ENCODE results near the gene PHF23. TPM values are rescaled to one million over a fixed set of nuclear protein-coding genes. Genes with fewer than 3 reads are reported as not detected.

The PHF23 gene
- total RNA-seq, 2 donors from 2014 or later: 43.5 to 52.3 TPM

DNA sequence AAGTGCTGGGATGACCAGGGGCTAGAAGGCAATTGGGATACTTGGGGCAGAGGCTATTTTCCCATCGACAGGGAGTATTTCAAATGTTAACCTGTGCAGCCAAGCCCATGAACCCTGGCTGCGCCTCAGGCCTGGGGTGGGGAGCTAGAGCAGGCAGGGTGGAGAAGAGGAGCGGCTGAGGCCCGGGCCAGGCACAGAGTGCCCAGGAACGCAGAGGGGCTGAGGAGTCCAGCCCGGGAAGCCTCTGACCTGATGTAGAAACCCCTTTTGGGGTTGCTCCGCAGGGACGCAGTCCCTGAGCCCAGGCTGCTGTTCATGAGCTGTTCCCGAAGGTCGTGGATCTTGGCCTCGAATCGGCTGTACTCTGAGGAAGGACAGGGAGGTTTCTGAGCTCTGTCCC is 43.3 kb downstream of the PHF23 start:
- Mint-ChIP-seq H3K36me3 (ENCODE audit: low read depth) (no peaks in the 10 kb centered on the region), H3K27ac (no peak overlapping the region), H3K4me3 (no peak overlapping the region), H3K27me3 (no peaks in the 10 kb centered on the region), H3K9me3 (no peaks in the 10 kb centered on the region), H3K4me1 (no peaks in the 10 kb centered on the region)
- ATAC-seq (replicated peaks): no peak

GRCh38 chr17:7192271-7192937 is 46.9 kb downstream of the PHF23 start:
- Mint-ChIP-seq H3K9me3 (no peaks in the 10 kb centered on the region), H3K4me3 (no peak overlapping the region), H3K27ac (peak overlapping the region; percentile 36), H3K36me3 (ENCODE audit: low read depth) (no peaks in the 10 kb centered on the region), H3K4me1 (no peaks in the 10 kb centered on the region), H3K27me3 (no peaks in the 10 kb centered on the region)
- no peak for ATAC-seq (replicated peaks)

DNA sequence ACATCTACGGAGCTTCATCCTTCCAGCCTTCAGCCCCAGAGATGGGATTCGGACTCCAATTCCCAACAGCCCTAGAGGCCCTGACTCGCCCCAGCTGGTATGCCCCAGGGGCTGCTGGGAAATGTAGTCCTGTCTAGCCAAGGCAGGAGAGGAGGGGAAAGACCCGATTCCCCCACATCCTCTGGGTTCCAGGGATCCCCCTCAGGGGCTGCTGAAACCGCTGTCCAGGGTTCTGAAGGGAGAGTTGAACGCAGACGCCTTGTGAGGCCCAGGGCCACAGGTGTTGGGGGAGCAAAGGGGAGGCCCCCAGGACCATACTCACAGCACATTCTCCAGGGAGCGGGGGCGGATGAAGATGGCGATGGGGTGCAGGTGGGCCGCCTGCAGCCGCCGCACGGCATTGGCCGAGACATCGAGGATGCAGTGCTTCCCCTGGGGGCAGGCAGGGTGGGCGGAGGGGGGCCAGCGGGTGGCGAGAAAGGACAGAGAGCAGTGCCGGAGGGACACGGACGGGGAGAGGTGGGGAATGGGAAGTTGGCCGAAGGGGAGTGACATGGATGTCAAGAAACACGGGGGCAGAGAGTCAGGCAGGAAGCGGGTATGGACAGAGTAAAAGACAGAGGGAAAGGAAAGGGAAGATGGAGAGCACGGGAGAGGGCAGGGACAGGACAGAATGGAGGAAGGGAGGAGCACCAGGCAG is 47.5 kb downstream of the PHF23 start:
- H3K36me3 Mint-ChIP-seq (ENCODE audit: low read depth): no peaks in the 10 kb centered on the region
- no peak overlapping the region for H3K27ac Mint-ChIP-seq
- H3K4me1 Mint-ChIP-seq: no peaks in the 10 kb centered on the region
- no peaks in the 10 kb centered on the region for H3K27me3 Mint-ChIP-seq
- no peak for ATAC-seq (replicated peaks)
- H3K4me3 Mint-ChIP-seq: no peak overlapping the region
- H3K9me3 Mint-ChIP-seq: no peaks in the 10 kb centered on the region

GRCh38 chr17:7191069-7191468 is 48.2 kb downstream of the PHF23 start:
- Mint-ChIP-seq H3K27ac (no peak overlapping the region), H3K36me3 (ENCODE audit: low read depth) (no peaks in the 10 kb centered on the region), H3K9me3 (no peaks in the 10 kb centered on the region), H3K27me3 (no peaks in the 10 kb centered on the region), H3K4me3 (no peak overlapping the region), H3K4me1 (no peaks in the 10 kb centered on the region)
- no peak for ATAC-seq (replicated peaks)

- ATAC-seq (replicated peaks): no peak
- no peaks in the 10 kb centered on the region for H3K4me1 Mint-ChIP-seq
- H3K36me3 Mint-ChIP-seq (ENCODE audit: low read depth): no peaks in the 10 kb centered on the region
- no peak overlapping the region for H3K27ac Mint-ChIP-seq
- no peaks in the 10 kb centered on the region for H3K9me3 Mint-ChIP-seq
- H3K4me3 Mint-ChIP-seq: no peak overlapping the region
- H3K27me3 Mint-ChIP-seq: no peaks in the 10 kb centered on the region
These were observed 48.9 kb downstream of the PHF23 start for GRCh38 chr17:7190276-7190917.

DNA sequence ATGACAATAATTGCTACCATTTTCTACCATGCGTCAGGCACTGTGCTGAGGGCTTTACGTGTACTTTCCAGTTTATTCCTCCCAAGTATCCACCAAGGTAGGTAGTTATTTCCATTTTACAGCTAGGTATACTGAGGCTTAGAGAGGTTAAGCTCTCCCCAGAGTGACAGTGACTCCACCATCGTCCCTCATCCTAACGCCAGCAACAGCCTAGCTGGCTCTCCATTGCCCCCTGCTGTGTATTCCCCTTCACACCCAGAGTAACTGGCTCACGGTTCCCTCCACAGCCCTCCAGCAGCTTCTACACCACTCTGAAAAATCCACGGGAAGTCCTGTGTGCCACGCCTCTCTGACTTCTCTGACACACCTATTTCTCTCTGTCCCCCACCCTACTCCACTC is 53.0 kb downstream of the PHF23 start:
- Mint-ChIP-seq H3K9me3 (no peaks in the 10 kb centered on the region), H3K27me3 (no peaks in the 10 kb centered on the region), H3K36me3 (ENCODE audit: low read depth) (no peaks in the 10 kb centered on the region), H3K4me1 (no peaks in the 10 kb centered on the region), H3K4me3 (no peak overlapping the region), H3K27ac (no peak overlapping the region)
- peak; percentile 47 for ATAC-seq (replicated peaks)

Other genes starting within 250 kb of the PHF23 start
- not detected for gene ALOX12, start 243.4 kb downstream of the PHF23 start, total RNA-seq
- 100 to 1,000 TPM; 162 to 180 TPM for gene RNASEK, start 226.8 kb downstream of the PHF23 start, total RNA-seq
- 1 to 10 TPM in 1 of 2 donors, under 1 TPM in 1; 0.50 to 2.3 TPM for gene BCL6B, start 216.4 kb downstream of the PHF23 start, total RNA-seq
- 10 to 100 TPM; 10.7 to 11.8 TPM for gene SLC16A13, start 203.4 kb downstream of the PHF23 start, total RNA-seq
- 1 to 10 TPM in 1 of 2 donors, under 1 TPM in 1; 0.63 to 3.5 TPM for gene SLC16A11, start 195.4 kb downstream of the PHF23 start, total RNA-seq
- not detected for gene CLEC10A, start 159.2 kb downstream of the PHF23 start, total RNA-seq
- gene ASGR2, start 124.6 kb downstream of the PHF23 start, total RNA-seq: not detected
- gene ASGR1, start 60.1 kb downstream of the PHF23 start, total RNA-seq: 1 to 10 TPM in 1 of 2 donors, under 1 TPM in 1; 0.67 to 4.5 TPM
- gene DLG4, start 19.6 kb downstream of the PHF23 start, total RNA-seq: 10 to 100 TPM in 1 of 2 donors, 1 to 10 TPM in 1; 5.9 to 19.4 TPM
- 100 to 1,000 TPM; 495 to 517 TPM for gene ACADVL, start 19.5 kb downstream of the PHF23 start, total RNA-seq
- gene DVL2, start 4.9 kb downstream of the PHF23 start, total RNA-seq: 10 to 100 TPM; 49.1 to 77.5 TPM
- 100 to 1,000 TPM; 190 to 239 TPM for gene GABARAP, start 3.0 kb upstream of the PHF23 start, total RNA-seq
- 100 to 1,000 TPM; 152 to 209 TPM for gene CTDNEP1, start 12.3 kb upstream of the PHF23 start, total RNA-seq
- gene ELP5, start 12.8 kb upstream of the PHF23 start, total RNA-seq: 10 to 100 TPM; 43.7 to 72.0 TPM
- gene CLDN7, start 23.0 kb upstream of the PHF23 start, total RNA-seq: 1 to 10 TPM in 1 of 2 donors, under 1 TPM in 1; 0.52 to 1.0 TPM
- gene SLC2A4, start 42.3 kb upstream of the PHF23 start, total RNA-seq: not detected
- under 1 TPM; 0.15 to 0.26 TPM for gene YBX2, start 55.2 kb upstream of the PHF23 start, total RNA-seq
- 100 to 1,000 TPM; 429 to 978 TPM for gene EIF5A, start 68.2 kb upstream of the PHF23 start, total RNA-seq
- 10 to 100 TPM; 38.3 to 65.6 TPM for gene GPS2, start 75.9 kb upstream of the PHF23 start, total RNA-seq
- 10 to 100 TPM; 22.9 to 33.0 TPM for gene NEURL4, start 89.9 kb upstream of the PHF23 start, total RNA-seq
- gene ACAP1, start 97.1 kb upstream of the PHF23 start, total RNA-seq: 100 to 1,000 TPM; 527 to 774 TPM
- gene KCTD11, start 112.7 kb upstream of the PHF23 start, total RNA-seq: 10 to 100 TPM; 14.0 to 96.8 TPM
- gene TMEM95, start 115.7 kb upstream of the PHF23 start, total RNA-seq: 1 to 10 TPM in 1 of 2 donors, under 1 TPM in 1; 0.22 to 1.1 TPM
- 1 to 10 TPM; 2.9 to 4.8 TPM for gene TNK1, start 141.6 kb upstream of the PHF23 start, total RNA-seq
- 10 to 100 TPM; 62.8 to 94.4 TPM for gene PLSCR3, start 155.1 kb upstream of the PHF23 start, total RNA-seq
- gene TMEM256, start 164.6 kb upstream of the PHF23 start, total RNA-seq: 10 to 100 TPM; 64.1 to 69.7 TPM
- 10 to 100 TPM in 1 of 2 donors, 1 to 10 TPM in 1; 4.5 to 21.7 TPM for gene NLGN2, start 168.4 kb upstream of the PHF23 start, total RNA-seq
- gene SPEM1, start 180.9 kb upstream of the PHF23 start, total RNA-seq: not detected
- not detected for gene SPEM2, start 186.2 kb upstream of the PHF23 start, total RNA-seq
- not detected for gene SPEM3, start 189.4 kb upstream of the PHF23 start, total RNA-seq
- gene TMEM102, start 196.0 kb upstream of the PHF23 start, total RNA-seq: 10 to 100 TPM; 17.7 to 18.0 TPM
- 10 to 100 TPM in 1 of 2 donors, 1 to 10 TPM in 1; 4.4 to 16.9 TPM for gene FGF11, start 200.1 kb upstream of the PHF23 start, total RNA-seq
- 10 to 100 TPM; 10.9 to 13.0 TPM for gene CHRNB1, start 205.6 kb upstream of the PHF23 start, total RNA-seq
- 10 to 100 TPM; 18.9 to 27.5 TPM for gene ZBTB4, start 240.2 kb upstream of the PHF23 start, total RNA-seq
- not detected for gene SLC35G6, start 242.0 kb upstream of the PHF23 start, total RNA-seq
- gene POLR2A, start 244.9 kb upstream of the PHF23 start, total RNA-seq: 100 to 1,000 TPM; 256 to 308 TPM

Measured in activated T-helper 17 cell treated with anti-CD3 and anti-CD28 coated beads, Interleukin-2, amount 50 U/mL, for 72 hours (primary cell).